Hematopoietic multipotent progenitor cell treated with erythropoietin and hydrocortisone succinate and interleukin-3 and kit ligand, for 8 days (in vitro differentiated cells): ENCODE results near the gene DCDC1.
"Not testable (repeated sequence)": the region's sequence is repeated elsewhere in the genome, so short reads cannot be mapped to it uniquely, and the experiment has no call there.

ENCODE experiments used
- DNase-seq: peaks from one replicate; pipeline ENCODE4 v3.0.0-alpha.2; 2015

DCDC1 gene

DNA sequence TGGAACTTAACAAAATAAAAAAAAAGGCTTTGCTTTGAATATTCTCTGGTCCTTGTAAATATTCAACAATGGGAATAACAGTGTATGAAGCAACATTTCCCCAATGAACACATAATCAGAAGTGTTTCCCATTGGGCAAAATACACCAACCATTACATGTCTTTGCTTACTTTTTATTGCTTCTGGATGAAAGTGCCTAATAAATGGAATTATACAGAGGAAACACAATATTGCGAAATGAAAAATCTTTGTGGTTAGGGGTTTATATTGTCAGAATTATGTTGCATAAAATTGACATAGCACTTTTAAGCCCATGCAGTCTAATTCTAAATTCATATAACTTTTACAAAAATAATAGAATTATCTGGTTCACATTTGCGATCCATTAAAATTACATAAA is 386.4 kb downstream of the DCDC1 start:
- no peak for DNase-seq

DNA sequence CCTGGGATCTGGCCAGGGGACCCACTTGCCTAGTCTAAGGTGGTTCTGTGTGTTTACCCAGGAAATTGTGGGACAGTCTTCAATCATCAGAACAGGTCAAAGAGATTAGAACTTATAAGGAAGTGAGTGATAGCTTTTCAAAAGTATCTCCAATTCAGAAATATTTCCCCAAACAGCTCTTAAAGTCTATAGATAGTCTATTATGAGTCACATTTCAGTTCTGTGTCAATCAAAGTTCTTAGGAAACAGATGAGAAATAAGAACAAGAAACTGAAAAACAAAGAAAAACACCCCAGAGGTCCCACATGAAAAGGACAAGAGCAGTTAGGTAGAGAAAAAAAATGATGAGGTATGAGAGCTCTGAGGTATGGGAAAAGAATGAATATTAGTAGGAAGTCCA is 402.0 kb downstream of the DCDC1 start:
- DNase-seq, result no peak

DNA sequence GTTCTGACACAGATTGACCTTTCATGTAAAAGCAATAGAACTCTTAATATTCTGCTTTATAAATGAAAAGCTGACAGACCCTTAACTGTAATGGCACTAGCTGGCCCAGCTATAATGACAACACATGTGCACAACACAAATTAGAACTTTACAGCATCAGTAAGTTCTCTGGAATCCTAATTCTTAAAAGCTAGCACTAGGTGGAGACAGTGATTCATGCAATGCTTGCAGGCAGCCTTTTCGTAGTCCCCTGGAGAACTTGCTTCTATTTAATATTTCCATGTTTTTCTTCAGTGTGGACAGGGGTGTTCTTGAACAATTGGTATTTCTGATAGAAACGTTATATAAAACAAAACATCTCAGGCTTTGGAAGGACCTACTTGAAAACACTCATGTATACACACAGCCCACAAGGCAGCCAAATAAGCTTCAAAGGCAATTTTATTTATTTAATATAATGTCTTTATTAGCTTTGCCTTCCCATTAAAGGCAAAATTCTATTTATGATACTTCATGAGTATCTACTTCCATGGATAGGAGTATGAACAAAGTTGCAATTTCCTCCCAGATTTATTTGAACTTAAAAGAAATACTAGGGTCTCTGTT is 409.0 kb downstream of the DCDC1 start:
- peak; percentile 15 for DNase-seq

DNA sequence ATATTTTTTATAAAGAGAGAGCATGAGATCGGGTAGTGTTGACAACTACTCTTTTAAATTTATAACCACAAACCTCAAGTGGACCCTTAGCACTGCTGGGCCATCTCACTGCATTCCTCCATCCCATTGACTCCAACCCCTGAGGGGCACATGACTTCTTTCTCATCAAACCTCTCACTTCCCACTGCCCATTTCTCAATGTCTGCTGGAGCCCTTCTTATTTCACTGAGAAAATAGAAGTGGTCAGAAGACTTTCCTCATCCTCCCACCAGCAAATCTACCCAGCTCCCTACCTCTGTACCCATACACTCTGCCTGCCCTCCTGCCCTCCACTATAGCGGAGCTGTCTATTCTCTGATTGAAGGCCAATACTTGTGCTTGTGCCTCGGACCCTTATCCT is 412.8 kb downstream of the DCDC1 start:
- DNase-seq, result no peak

DNA sequence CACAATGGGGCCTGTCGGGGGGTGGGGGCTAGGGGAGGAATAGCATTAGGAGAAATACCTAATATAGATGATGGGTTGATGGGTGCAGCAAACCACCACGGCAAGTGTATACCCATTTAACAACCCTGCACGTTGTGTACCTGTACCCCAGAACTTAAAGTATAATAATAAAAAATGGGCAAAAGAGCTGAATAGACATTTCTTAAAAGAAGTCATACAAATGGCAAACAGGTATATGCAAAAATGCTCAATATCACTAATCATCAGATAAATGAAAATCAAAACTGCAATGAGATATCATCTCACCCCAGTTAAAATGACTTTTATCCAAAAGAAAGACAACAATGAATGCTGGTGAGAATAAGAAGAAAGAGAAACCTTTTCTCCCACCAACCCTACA is 419.7 kb downstream of the DCDC1 start:
- no peak for DNase-seq

DNA sequence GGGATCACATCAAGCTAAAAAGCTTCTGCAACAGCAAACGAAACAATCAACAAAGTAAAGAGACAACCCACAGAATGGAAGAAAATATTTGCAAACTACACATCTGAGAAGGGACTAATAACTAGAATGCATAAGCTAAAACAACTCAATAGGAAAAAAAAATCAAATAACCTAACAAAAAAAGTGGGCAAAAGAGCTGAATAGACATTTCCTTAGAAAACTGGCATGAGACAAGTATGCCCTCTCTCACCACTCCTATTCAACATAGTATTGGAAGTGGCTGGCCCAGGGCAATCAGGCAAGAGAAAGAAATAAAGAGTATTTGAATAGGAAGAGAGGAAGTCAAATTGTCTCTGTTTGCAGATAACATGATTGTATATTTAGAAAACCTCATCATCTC is 421.8 kb downstream of the DCDC1 start:
- DNase-seq, result not testable (repeated sequence)

DNA sequence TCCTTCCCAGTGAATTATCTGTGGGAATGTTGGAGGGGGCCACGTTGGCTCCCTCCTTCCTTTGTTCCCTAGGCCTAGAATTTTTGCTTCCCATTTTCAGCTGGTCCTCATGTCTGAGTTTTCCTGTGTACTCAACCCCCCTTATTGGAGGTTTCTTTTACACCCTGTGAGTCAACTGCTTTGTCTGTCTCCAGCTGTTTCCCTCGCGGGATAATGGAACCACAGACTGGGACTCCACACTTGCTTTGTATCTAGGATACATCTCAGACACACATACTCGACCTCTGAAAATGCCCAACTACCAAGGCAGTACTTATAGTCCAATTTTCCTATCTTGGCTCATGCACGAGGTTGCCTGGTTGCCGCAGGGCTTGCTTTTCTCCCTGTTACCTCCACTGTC is 430.7 kb downstream of the DCDC1 start:
- no peak for DNase-seq

DNA sequence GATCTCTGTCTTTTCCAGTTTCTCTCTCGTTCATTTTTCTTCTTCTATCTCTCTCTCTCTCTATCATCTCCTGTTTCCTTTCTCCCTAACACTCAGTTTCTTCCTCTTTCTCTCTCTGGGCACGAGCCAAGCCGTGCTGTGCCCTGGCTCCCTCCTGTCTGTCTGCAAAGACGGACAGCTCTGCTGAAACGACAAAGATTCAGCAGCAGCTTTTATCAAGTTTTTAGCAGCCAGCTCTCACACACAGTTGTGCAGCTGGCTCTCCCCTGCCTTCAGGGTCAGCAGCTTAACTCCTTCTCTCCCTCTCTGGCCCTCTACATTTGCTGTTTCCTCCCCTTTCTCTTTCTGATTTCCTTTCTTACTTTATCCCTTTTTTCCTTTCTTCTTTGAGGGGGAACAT is 431.4 kb downstream of the DCDC1 start:
- DNase-seq, result no peak

DNA sequence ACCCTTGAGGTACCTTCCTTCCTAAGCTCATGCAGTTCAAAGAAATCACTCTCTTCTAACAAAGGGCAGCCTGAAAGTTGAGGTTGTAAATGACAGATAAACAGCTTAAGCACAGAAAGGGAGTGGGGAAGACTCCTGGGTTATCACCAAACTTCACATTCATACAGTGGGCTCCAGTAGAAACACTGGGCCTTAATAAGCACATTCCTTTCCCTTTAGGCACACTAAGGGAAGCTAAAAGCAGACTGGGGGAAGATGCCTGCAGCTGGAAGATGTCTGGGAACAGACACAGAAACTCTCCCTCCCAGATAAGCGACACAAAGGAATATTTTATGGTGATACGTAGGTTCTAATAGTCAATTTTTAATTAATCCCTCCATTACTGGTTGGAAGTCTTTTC is 433.0 kb downstream of the DCDC1 start:
- DNase-seq, result no peak

DNA sequence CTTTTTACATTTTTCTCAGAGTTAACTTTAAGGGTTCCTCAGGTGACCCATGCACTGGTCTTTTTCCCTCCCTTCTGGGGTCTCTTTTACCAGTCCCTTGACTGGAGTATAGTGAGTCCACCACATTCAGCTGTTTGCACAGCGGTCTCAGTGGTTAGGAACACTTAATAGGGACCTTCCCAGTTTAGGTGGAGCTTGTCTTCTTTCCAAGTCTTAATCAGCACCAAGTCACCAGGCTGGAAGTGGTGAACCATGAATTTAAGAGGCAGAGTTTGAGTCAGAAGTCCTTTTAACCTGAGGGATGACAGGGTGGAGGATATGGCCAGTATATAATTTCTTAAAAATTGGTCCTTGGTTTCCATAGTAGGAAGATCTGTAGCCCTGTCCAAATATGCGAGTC is 433.7 kb downstream of the DCDC1 start:
- DNase-seq, result no peak

DNA sequence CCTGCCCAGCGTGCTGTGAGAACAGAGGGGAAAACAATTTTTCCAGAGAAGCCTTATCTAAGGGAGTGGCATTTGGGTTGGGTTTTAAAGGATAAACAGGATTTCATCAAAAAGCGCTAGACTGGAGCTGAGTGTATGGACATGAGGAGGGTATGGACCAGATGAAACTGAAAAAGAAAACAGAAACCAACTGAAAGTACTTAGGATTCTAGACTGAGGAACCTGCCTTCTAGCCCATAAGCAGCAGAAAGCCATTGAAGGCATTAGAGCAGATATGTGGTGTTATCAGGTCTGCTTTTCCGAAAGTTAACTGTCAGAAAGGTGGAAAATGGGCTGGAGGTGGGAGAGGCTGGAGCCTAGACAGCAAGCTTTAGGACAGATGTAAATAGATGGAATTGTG is 443.4 kb downstream of the DCDC1 start:
- DNase-seq, result no peak

DNA sequence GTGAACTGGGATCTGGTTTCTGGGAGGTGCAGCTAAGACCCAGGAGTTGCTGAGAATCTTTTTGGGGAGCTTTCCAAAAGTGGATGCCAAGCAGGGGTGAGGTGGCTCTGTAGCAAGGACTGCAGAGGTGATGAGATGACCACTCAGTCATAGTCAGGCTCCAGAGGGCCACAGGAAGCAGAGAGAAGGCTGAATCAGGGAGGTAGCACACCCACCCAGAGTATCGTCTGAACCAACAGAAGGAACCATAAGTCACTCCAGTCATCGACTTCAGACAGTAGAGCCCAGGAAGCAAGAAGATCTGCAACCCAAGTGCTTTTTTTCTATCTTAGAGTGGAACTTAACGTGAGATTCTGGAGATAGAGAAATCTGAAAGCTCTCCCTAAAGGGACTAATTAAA is 447.7 kb downstream of the DCDC1 start:
- DNase-seq, result no peak

DNA sequence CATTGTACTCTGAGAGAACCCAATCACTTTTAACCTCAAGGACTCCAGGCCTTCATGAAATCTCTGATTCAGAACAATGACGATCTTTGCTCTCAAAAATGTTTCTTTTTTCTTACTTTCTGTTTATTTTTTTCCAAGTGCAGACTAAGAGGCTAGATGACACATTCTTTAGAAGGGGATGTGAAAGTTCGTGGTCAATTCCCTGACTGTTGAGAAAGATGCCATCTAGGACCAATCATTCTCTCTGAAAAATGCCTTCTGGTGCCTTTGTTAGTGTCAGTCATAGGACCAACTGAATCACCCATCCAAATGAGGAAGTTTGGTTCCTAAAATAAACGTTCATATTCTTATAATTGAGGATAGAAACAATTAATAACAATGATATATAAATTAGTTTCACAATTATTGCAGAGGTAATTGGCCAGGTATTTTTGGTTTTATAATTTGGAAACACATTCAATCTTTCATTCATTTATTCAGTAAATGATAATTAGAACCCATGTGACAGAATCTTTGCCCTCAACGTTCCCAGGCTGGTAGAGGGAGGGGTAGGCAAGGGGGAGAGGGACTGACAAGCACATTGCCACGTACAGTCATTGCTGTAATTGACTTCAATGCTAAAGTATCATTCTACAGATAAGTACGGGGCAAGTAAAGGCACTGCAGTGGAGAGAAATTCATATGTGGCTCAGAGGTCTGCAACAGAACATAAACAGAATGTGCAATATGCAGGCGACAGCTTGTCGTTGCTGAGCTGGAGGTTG is 450.0 kb downstream of the DCDC1 start:
- no peak for DNase-seq

DNA sequence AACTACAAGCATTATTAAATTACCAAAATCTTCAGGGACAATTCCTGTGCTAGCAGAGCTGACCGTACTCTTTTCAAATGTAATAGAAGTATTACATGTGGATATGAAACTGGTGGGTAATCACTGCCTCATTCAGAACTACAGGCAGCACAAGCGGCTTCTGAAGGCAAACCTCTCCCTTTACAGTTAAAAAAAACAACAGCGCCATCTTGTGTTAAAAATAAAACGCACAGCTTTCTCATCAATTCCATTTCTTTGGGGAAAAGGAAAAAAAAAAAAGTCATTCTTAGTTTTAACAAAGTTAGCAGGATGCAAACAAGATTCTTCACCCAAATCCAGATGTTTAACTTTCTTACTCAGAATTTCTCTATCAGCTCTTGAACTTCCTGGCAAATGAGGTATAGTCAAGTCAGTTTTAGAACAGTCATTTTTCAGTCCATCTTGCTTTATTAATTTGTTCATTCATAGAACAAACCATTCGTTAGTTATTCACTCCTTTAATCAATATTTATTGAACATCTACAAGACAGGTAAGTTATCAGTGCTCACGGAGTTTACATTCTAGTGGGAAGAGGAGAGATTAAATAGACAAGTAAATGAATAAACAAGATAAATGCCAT is 451.6 kb downstream of the DCDC1 start:
- DNase-seq, result peak; percentile 53

DNA sequence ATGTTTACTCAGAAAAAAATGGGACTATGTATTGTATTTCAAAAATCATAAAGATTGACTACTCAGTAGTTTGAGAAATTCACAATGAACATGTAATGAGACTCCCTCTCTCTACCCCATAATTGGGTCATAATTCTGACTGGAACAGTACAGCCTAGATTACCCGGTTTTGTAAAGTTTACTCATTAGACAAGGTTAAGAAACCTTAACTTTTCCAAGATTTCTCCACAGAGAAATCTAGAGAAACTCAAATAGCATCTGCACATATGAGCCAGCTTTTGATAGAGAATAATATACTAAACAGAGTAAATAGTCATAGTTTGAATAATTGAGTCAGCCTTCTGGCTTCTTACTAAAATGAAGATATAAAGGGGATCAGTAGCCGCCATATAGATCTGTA is 452.3 kb downstream of the DCDC1 start:
- no peak for DNase-seq

DNA sequence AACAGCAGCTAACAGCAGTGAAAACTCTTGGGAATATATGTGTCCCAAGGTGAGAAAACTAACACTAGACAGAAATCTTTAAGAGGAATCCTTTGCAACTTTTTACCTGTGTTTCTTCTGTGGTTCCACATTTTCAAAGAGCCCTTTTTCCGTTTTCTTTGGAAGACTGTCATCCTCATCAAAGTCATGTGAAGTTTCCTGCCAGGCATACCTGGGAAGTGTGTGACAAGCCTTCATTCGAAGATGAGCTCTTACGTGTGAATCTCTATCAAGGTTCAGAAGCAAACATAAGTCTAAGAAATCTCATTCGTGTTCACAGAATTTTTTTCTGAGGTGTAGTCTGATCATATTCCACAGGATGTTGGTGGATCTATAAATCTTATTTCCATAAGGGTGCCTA is 452.8 kb downstream of the DCDC1 start:
- DNase-seq, result no peak

DNA sequence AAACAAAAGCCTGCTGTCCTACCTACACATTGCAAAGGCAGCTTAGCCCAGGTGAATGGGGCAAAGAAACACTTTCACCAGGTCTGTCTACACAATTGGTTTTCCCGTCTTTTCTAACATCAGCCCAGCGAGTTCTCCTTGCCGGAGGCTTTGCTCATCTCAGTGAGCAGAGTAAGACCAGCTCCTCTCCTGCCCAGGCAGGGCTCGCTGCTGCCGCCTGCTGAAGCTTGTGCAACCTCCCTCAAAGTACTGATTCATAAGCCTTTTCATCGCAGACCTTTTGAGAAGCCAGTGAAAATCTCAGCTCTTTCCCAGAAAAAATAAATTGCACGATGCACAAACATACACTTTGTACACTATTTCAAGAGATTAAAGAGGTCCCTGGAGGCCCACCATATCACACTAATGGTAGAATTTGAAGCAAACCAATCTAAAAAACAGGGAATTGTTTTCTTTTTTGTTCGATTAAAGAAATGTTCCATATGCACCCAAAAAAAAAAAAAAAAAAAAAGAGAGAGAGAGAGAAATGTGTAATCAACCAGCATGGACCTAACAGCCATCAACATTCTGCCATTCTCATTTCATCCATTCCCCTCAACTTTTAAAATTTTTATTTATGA is 455.3 kb downstream of the DCDC1 start:
- DNase-seq, result peak; percentile 6

DNA sequence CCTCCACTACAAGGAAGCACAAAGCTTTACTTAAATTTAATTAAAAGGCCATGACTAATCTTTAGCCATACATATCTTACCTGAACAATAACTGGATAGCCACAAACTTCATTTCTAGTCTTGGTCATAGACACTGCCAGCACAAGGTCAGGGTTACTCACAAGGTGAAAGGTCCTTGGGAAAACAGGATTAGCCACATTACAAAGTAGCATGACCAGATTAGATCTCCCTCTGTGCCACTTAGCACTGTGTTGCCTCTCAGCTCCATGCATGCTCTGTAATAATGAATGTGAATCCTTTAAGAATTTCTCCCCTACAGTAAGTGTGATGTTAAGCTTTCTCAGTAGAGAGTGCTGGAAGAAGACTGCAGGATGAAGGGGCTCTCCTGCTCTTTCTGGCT is 458.3 kb downstream of the DCDC1 start:
- no peak for DNase-seq

DNA sequence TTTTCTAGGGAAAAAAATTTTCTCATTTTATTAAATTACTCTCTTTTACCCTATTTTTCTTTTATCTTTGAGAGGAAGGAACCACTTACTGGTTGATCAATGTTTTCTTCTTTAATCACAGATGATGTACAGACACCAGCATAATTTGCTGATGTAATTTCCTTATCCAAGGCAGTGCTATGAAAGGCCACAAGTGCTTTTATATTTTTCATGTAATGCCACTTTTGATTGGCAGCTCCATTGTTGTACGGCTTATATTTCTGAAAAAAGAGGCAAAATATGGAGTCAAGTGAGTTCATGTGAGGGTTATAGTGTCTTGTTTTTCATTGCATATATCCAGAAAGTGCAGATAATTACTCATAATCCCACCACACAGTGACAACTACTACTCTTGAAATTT is 460.7 kb downstream of the DCDC1 start:
- no peak for DNase-seq

DNA sequence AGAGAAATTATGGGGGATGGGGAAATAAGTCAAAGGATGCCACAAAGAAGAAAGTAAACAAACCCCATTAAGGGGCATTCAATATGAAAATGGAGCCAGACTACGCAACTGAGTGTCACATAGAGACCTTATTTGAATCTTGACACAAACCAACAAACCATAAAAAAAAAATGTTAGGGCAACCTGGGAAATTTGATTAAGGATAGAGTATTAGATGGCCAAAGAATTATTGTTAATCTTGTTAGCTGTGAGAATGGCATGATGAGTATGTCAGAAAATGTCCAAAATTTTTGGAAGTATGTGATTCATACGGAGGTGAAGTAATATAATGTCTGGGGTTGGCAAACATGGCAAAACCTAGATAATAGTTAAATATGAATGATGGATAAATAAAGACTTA is 461.3 kb downstream of the DCDC1 start:
- DNase-seq, result no peak

DNA sequence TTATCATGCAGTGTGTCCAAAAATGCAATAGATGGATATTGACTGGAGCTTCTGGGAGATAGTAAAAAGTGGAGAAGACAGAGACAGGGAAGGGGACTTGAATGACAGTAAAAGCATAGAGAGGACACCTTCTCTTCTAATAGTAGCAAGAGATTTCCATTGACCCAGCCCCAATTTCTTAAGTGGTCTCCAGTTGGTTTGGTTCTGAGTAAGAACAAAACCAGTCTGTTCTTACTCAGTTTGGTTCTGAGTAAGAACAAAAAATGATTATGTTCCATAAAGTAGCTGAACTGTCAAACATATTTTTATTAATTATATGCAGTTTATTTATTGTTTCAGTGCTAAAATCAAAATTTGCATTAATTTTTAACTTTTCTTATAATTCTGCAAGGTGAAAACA is 466.6 kb downstream of the DCDC1 start:
- no peak for DNase-seq

DNA sequence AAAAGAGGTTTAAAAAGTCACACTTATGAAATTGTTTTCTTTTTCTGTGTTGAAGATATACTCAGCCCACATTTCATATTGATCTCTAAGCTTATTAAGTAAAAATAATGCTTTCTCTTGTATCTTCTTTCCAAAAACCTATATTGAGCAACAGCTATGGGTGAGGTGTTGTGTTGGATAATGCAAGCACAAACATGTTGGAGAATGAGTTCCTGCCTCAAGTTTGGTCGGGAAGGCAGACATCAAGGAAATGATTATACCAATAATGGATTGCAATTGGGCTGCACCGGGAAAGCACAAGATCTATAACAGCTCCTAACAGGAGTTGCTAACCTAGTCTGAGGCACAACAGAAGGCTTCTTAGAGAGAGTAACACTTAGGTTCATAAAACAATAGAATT is 474.5 kb downstream of the DCDC1 start:
- DNase-seq, result no peak

DNA sequence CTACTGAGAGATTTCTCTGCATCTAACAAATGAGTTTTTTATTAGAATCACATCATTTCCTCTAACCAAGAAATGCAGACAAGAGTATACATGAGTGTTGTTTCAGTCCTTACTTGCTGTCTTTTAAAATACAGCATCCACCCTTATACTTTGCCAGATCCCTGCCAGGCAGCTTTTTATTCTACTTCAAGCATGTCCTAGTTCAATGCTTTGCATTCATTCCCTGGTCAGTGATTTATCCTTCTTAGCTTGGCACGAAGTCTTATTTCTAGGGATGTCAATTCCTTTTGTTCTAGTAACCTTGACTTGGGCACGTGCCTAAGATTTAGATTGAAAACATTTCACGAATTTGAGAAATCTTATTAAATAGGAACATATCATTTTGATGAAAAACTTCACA is 476.2 kb downstream of the DCDC1 start:
- DNase-seq, result no peak

DNA sequence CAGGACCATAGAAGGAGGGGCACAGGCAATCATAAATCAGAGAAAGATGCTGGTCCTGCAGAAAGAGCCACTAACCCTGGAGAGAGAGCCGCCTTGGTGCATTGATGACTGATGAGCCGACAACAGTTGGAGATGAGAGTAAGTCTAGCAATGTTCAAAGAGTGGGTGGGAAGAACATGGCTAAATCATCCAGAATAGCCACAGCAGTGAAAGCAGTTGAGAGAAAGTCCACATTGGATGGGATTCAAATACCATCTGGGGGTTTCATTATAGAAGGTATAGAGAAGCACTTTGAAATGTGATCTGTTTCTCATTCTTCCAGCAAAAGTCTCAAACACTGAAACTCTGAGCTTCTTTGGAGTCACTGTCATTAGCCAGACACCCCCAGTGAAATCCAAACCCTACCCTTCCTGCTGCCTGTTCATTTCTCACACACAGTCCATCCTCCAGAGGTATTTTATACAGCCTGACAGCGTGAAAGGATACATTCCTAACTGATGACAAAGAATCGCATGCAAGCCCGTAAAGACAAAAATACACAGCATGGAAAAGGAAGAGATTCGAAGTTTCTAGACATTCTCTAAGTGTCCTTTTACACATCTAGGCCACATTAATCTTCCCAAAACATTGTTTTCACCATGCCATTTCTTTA is 480.3 kb downstream of the DCDC1 start:
- DNase-seq, result no peak
